ENCODE data around the gene GALNT6.

DNA sequence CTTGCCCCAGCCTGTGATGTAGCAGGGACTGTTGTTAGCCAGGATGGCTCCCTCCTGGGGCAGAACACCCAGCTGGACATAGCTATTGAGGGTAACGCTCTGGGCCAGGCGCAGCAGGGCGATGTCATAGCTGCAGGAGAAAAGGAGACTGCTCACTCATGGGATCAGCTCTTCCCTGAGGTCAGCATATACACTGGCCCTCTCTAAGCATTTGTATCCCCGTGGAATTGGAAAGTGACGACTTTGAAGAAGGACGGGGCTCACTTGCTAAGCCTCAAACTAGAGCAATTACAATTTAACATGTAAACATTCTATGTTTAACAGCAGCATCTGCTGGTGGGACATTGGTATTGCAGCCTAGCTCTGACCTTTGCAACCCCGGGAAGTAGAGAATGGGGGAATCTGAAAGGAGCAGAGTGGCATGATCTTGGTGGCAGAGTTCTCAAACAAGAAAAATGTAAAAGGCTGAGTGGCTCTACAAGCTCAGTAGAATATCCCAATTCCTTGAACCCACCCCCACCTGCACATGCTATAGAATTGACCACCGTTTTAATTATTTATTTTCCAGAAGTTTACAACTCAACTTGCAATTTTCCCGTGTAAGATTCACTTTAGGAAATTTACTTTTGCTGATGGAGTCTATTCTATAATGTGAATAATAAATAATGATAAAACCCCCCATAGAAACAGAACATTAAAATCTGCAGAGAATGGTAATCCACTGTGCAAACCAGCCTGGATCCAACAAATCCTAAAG, 49.8 kb downstream of the GALNT6 start:
- TF ChIP-seq, protein P1, sequence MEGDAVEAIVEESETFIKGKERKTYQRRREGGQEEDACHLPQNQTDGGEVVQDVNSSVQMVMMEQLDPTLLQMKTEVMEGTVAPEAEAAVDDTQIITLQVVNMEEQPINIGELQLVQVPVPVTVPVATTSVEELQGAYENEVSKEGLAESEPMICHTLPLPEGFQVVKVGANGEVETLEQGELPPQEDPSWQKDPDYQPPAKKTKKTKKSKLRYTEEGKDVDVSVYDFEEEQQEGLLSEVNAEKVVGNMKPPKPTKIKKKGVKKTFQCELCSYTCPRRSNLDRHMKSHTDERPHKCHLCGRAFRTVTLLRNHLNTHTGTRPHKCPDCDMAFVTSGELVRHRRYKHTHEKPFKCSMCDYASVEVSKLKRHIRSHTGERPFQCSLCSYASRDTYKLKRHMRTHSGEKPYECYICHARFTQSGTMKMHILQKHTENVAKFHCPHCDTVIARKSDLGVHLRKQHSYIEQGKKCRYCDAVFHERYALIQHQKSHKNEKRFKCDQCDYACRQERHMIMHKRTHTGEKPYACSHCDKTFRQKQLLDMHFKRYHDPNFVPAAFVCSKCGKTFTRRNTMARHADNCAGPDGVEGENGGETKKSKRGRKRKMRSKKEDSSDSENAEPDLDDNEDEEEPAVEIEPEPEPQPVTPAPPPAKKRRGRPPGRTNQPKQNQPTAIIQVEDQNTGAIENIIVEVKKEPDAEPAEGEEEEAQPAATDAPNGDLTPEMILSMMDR (IDR thresholded peaks at IDR 0.05) = peak in 6 of 7 experiments; percentile 41 to 99 (median 96)
- TF ChIP-seq EP300 (IDR thresholded peaks at IDR 0.05) = no peak
- TF ChIP-seq POLR2AphosphoS5 (IDR thresholded peaks at IDR 0.05) = peak in 1 of 3 donors; percentile 72
- TF ChIP-seq POLR2A (IDR thresholded peaks at IDR 0.05) = no peak

Data from stomach (tissue), 4 donors.